HL-60 (cell line): ENCODE data around the gene TNK2.

ENCODE experiments used
- GABPA ChIP-seq: IDR thresholded peaks from 2 replicates; pipeline ENCODE4 v1.6.1; 2012; ENCODE audit warnings: low read depth
- TF ChIP-seq, protein P1 (sequence below): IDR thresholded peaks from one replicate; pipeline ENCODE4 v1.5.1; 2011; ENCODE audit warnings: low read length, control low read depth, inconsistent platforms; ENCODE audit not compliant: insufficient read depth

DNA sequence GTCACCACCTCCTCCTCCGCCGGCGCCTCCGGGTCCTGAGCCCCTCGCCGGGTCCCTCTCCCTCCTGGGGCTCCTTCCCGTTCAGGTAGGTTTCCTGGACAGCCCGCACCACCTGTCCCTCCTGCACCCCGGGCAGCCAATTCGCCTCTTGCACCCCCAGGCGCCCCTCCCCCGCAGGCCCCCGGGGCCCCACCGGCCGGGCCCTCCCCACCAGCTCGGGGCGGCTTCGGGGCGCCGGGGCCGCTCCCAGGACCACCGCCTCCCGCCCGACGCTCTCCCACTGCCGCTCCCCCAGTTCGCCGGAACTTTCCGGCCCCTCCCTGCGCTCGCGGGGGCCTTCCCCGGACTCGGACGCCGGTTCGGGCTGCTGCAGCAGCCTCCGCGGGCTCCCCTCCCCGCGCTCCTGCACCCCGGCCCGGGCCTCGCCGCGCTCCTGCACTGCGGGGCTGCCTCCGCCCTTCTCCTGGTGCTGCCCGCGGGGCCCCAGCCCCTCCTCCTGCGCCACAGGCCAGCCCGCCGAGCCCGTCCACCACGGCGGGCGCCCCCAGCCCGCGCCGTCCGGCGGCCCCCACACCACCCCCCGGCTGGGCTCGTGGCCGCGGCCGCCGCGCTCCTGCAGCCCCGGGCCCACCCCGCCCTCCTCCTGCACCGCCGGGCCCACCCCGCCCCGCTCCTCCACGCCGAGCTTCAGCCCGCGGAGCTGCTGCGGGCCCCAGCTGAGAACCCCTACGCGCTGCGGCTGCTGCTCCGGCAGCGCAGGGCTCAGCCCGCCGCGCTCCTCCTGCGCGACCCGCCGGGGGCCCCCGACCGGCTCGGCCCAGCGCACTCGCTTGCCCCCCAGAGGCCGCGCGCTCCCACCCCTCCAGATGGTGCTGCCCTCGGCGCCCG, 587 bp upstream of the TNK2 start:
- TF ChIP-seq, protein P1, sequence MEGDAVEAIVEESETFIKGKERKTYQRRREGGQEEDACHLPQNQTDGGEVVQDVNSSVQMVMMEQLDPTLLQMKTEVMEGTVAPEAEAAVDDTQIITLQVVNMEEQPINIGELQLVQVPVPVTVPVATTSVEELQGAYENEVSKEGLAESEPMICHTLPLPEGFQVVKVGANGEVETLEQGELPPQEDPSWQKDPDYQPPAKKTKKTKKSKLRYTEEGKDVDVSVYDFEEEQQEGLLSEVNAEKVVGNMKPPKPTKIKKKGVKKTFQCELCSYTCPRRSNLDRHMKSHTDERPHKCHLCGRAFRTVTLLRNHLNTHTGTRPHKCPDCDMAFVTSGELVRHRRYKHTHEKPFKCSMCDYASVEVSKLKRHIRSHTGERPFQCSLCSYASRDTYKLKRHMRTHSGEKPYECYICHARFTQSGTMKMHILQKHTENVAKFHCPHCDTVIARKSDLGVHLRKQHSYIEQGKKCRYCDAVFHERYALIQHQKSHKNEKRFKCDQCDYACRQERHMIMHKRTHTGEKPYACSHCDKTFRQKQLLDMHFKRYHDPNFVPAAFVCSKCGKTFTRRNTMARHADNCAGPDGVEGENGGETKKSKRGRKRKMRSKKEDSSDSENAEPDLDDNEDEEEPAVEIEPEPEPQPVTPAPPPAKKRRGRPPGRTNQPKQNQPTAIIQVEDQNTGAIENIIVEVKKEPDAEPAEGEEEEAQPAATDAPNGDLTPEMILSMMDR, result no peak
- TF ChIP-seq GABPA, result no peak
